GM18526 (cell line): ENCODE measurements around the gene ABCD2.

Experiments used
- POLR2A ChIP-seq: IDR thresholded peaks from 3 replicates; pipeline ENCODE4 v1.6.1; 2011; ENCODE audit not compliant: insufficient read length; ENCODE audit errors: extremely low read depth

Gene ABCD2

DNA sequence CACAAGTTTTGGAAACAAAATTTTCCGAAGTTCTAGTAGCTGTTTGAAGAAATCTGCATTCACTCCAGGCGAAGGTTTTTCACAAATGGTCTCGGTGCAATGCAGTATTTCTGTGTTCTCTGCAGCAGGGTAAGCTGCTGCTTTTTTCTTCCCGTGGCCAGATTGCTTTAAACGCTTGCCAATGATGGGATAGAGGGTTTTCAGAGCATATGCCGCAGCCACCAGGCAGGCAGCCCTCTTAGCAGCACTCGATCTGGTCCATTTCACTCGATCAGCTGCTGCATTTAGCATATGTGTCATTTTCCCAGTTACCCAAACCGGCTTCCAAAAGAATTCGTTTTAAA is 315 bp downstream of the ABCD2 start:
- no peak for TF ChIP-seq POLR2A

DNA sequence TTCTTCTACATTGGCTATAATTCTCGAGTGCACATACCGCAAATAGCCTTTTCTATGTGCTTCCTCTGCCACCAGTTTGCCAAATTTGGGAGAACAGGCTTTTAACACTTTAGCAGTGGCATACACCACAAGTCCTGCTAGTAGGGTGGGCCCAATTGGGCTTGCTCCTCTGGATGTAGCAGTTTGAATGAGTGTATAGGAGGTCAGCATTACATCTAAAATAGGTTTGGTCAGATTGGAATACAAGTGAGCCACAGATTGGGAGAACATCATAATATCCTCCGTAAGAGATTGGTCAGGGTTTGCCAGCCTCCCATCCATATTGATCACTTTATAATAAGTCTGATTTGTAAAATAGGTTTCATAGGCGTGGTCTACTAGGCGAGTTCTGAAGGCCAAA is 902 bp downstream of the ABCD2 start:
- TF ChIP-seq POLR2A: no peak

DNA sequence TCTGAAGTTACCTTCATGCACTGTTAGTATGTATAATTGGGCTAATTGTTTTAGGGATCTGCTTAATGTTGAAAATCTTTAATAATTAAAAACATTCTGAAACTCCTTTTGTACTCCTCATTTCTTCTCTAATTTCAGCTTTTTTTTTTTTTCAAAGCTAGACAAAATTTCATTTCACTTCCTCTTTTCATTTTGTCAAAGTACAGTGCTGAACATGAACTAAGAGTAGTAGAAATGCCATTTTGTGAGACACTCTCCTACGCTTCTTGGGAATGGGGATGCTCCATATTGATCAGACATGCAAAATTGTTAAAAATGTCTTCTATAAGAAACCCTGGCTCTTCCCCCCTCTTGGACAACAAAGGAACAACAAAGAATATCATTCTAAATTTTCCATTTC is 1.7 kb downstream of the ABCD2 start:
- TF ChIP-seq POLR2A: no peak

GRCh38 chr12:39616666-39617065 is 2.9 kb downstream of the ABCD2 start:
- no peak for TF ChIP-seq POLR2A

DNA sequence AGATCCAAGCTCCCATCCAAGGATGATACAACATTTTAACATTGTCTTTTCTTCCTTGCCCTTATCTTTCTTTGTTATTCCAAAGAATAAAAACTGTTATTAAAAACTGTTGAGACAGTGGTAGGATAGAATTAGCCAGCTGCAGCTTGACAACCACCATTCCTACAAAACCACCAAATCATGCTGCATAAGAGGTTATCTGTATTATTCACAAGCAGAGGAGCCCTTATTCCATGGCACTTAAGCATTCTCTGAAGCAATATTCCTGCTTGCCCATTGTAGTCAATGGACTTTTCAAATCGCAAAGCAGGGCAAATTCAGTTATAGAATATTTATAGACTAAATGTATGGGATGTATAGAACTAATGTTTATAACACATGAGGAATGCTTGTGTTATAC is 3.4 kb downstream of the ABCD2 start:
- TF ChIP-seq POLR2A: no peak

DNA sequence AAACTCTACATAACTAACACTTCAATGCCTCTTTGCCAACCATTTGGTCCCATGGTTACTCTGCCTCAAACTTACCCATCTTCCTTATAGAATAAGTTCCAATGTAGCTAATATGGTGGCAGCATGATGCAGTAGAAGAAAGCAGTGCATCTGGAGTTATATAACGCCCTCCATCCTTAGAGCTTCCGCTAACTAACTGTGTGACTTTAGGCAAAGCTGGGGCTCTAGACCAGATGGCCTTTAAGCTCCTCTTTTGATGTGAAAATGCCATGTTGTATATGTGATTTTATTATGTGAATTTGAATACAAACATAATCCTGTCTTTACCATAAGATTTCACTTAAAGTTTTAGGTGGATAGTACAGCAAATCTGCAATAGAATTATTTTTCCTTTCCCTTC is 6.1 kb downstream of the ABCD2 start:
- TF ChIP-seq POLR2A: no peak

DNA sequence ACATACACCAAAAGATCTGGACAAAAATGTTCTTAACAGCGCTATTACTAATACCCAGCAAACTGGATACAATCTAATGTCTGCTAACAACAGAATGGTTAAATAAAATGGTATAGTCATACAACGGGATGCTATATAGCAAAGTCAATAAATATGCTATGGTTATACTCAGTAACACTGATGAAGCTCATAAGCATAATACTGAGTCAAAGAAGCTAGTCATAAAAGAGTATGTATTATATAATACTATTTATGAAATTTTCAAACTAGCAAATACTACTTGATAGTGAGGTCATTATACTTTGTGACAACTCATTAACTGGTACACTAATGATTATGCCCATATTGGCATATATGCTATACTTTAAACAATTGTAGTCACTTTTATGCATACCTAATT is 7.4 kb downstream of the ABCD2 start:
- TF ChIP-seq POLR2A: no peak

GRCh38 chr12:39611818-39612217 is 7.8 kb downstream of the ABCD2 start:
- TF ChIP-seq POLR2A: no peak

GRCh38 chr12:39610436-39611025 is 9.1 kb downstream of the ABCD2 start:
- no peak for TF ChIP-seq POLR2A

DNA sequence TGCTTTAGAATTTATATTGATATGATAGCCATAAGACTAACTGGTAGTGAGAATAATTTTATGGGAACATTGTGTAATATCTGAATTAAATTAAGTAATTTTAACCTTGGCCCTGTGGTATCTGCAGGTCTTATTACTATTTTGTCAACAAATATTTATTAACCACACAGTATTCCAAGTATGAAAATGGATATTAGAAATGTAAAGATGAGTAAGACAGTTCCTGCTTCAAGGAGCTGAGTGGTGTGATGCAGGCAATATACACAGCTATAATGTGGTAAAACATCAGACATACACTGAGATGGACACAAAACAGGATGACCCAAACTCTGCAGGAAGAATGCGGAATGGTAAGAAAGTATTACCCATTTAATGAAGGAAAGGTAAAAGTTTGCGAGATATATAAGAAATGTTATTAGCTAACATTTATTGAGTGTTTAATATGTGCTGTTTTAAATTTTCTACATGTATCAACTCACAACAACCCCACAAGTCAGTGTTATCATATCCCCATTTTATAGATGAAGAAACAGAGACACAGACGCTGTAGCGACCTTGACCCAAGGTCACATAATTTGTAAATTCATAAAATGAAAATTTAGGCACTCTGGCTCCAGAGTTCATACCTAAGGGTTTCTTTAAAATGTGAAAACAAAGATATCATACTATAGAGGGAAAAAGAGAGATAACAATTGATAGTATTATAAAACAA is 12.7 kb downstream of the ABCD2 start:
- TF ChIP-seq POLR2A: no peak

GRCh38 chr12:39605996-39606395 is 13.6 kb downstream of the ABCD2 start:
- no peak for TF ChIP-seq POLR2A

GRCh38 chr12:39605501-39605900 is 14.1 kb downstream of the ABCD2 start:
- no peak for TF ChIP-seq POLR2A

DNA sequence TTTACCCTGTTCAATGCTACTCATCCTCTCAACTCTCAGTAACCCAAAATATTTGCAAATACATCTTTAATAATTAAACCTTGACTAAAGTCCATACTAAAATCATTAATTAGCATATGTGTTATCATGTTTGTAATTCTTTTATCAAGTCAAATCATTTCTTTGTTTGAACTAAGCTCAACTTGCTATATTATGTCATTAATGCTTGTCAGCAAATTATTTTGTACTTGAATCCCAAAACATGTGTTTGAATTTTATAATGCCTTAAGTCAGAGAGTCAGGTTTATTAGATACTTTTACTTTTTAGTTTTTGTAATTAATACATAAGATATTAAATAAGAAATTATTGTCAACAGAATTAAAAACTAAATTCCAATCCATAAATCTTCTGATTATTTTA is 16.5 kb downstream of the ABCD2 start:
- no peak for TF ChIP-seq POLR2A

DNA sequence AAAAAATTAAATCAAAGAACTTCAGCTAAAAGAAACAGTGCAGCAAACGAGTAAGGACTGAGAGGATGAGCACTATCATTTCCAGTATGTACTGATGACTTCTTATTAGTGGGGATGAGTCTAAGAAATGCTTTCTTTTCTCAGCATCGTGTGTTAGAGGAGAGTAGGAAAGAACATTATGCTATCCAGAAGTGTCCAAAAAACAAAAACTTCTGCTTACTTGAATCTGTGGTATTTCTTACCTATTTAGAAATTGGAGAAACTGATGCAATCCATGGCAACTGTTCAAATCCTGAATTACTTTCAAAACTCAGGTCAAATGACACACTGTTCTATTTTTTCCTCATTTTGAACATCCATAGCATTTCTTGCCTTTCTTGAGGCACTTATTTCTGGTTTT is 23.7 kb downstream of the ABCD2 start:
- no peak for TF ChIP-seq POLR2A

DNA sequence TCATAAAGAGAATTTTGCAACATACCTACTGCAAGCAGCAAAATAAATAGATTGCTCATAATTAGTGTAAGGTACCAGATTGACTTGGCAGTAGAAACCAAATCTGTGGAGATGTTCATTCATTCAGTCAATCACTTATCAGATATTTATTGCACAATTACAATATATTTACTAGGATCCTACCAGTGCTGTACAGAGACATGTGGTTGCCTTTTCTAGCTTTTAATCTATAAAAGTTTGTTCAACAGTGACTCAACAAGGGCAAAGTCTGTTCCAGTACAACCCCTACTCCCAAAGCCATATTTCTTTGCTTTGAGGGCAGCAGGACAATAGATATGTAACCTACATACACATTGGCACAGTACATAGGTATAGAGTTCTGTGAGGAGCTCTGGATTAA is 27.3 kb downstream of the ABCD2 start:
- no peak for TF ChIP-seq POLR2A

DNA sequence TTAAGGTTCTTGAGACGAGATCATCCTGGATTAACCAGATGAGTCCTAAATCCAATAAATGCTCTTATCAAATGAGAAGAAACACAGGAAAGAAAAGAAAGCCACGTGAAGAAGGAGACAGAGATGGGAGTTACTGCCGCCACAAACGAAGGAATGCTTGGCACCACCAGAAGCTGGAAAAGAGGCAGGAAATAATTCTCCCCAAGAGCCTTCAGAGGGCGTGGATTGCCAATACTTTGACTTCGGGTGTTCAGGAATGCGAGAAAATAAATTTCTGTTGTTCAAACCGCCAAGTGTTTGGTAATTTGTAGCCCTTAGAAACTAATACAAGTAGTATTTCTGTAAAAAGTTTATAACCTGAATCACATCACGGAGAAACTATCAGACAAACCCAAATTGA is 31.3 kb downstream of the ABCD2 start:
- no peak for TF ChIP-seq POLR2A

- TF ChIP-seq POLR2A: no peak
Observed at GRCh38 chr12:39587225-39587624, 32.4 kb downstream of the ABCD2 start.

- TF ChIP-seq POLR2A: no peak
Observed at GRCh38 chr12:39586816-39587215, 32.8 kb downstream of the ABCD2 start.

DNA sequence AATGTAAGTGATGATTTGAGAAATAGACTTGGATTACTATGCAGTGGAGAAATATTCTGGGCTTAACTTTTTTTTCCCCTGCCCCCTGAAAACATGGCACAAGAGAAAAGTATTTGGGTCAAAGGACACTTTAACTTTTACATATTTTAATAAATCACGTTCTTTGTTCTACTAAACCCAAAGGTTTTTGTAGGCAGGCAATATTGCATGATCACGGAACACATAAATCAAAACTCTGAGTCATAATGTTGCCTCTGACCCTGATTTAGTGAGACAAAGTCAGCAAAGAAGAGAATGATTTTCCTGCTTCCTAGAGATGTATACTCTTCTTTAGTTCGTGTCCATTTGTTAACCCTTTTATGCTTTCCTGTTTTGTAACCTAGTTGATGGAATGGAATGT is 38.0 kb downstream of the ABCD2 start:
- TF ChIP-seq POLR2A: no peak
